OCI-LY7 (cell line): ENCODE results near the gene GPD1L. TPM values are rescaled to one million over a fixed set of nuclear protein-coding genes. Genes with fewer than 3 reads are reported as not detected.

Experiments used
- BruUV-seq: library from RNA; stranded (reverse); fragments of 400-500 nt; replicated peaks from 2 replicates; lab custom pipeline; 2021; lab: Mats Ljungman, UMichigan
- CTCF ChIA-PET: fragments of 300-600 bp; sonication (Branson Sonifier 250); formaldehyde crosslinking; loops from one replicate; lab custom pipeline; 2022; ENCODE audit warnings: antibody characterized with exemption; ENCODE audit not compliant: unreplicated experiment; lab: Charles Lee
- POLR2A ChIA-PET: fragments of 300-600 bp; sonication (Branson Sonifier 250); formaldehyde crosslinking; loops from one replicate; lab custom pipeline; 2022; ENCODE audit warnings: antibody characterized with exemption; lab: Charles Lee
- DNase-seq: peaks from one replicate; pipeline ENCODE4 v3.0.0-alpha.2; 2015; ENCODE audit warnings: low spot score
- H2AFZ ChIP-seq: fragments of 200-600 bp; sonication (generic), shearing (Covaris generic); 2 replicates; pipeline ENCODE4 v1.6.1; 2014; ENCODE audit warnings: mild to moderate bottlenecking, antibody characterized with exemption, low read length, moderate library complexity
- H3K27ac ChIP-seq: fragments of 200-600 bp; sonication (generic); 2 replicates; pipeline ENCODE4 v1.5.1; 2014; ENCODE audit warnings: mixed run types, low read depth, mild to moderate bottlenecking, moderate library complexity, low read length, inconsistent platforms; ENCODE audit not compliant: poor library complexity, severe bottlenecking
- H3K36me3 ChIP-seq: fragments of 200-600 bp; sonication (generic); 2 replicates; pipeline ENCODE4 v1.6.1; 2014; ENCODE audit warnings: mild to moderate bottlenecking, antibody characterized with exemption, low read length, moderate library complexity, mixed read lengths; ENCODE audit not compliant: insufficient read depth
- H3K4me1 ChIP-seq: fragments of 200-600 bp; sonication (generic); 2 replicates; pipeline ENCODE4 v1.5.1; 2014; ENCODE audit warnings: mild to moderate bottlenecking, low read length; ENCODE audit not compliant: insufficient read depth, poor library complexity, severe bottlenecking
- H3K4me2 ChIP-seq: fragments of 200-600 bp; sonication (generic); 2 replicates; pipeline ENCODE4 v1.6.1; 2014; ENCODE audit warnings: mild to moderate bottlenecking, low read length
- H3K4me3 ChIP-seq: fragments of 200-600 bp; sonication (generic); 2 replicates; pipeline ENCODE4 v1.5.1; 2014; ENCODE audit warnings: mild to moderate bottlenecking, low read depth, low read length; ENCODE audit not compliant: poor library complexity, severe bottlenecking
- H3K79me2 ChIP-seq: fragments of 200-600 bp; sonication (generic); 2 replicates; pipeline ENCODE4 v1.6.1; 2016; ENCODE audit warnings: low read depth, mild to moderate bottlenecking, low read length, moderate library complexity, mixed read lengths; ENCODE audit not compliant: insufficient read depth
- H3K9me2 ChIP-seq: fragments of 200-600 bp; sonication (generic); 2 replicates; pipeline ENCODE4 v1.6.1; 2016; ENCODE audit warnings: mild to moderate bottlenecking, low read length, mixed read lengths; ENCODE audit not compliant: insufficient read depth
- H3K9me3 ChIP-seq: fragments of 200-600 bp; sonication (generic); 2 replicates; pipeline ENCODE4 v1.6.1; 2014; ENCODE audit warnings: mild to moderate bottlenecking, mixed run types, low read length, mixed read lengths
- H4K20me1 ChIP-seq: fragments of 200-600 bp; sonication (generic); 2 replicates; pipeline ENCODE4 v1.6.1; 2014; ENCODE audit warnings: mild to moderate bottlenecking, antibody characterized with exemption, low read length, moderate library complexity, mixed read lengths; ENCODE audit not compliant: insufficient read depth
- CTCF ChIP-seq: fragments of 200-600 bp; sonication (generic); conservative IDR thresholded peaks from 2 replicates; pipeline ENCODE4 v1.5.1; 2014; ENCODE audit warnings: mild to moderate bottlenecking, antibody characterized with exemption, low read length, moderate library complexity, mixed read lengths
- EZH2phosphoT487 ChIP-seq: fragments of 200-600 bp; sonication (generic); IDR thresholded peaks from 2 replicates; pipeline ENCODE4 v1.6.1; 2018; ENCODE audit warnings: low read depth, borderline replicate concordance, mild to moderate bottlenecking, mixed run types, antibody characterized with exemption, low read length, moderate library complexity, mixed read lengths
- intact Hi-C: fragments of 100-400 bp; cut with micrococcal nuclease; formaldehyde crosslinking; loops from one replicate; pipeline ENCODE4 v1.10.0; 2022; ENCODE audit not compliant: unreplicated experiment
- total RNA-seq, 2 experiments: library from RNA; depleted of rRNA in 1 of 2; stranded (reverse); fragments of >200 nt in 1 of 2; shearing (Covaris generic) in 1 of 2; gene quantifications; 2 replicates each; pipeline ENCODE4 v1.2.3, GENCODE V29; 2014 to 2022

GPD1L gene
- total RNA-seq, 2 experiments from 2014 or later = 27.5 to 29.2 TPM

- CTCF ChIA-PET = no interaction called here
- Histone ChIP-seq H3K4me2 (no peak overlapping the region), H3K9me2 (no peaks in the 10 kb centered on the region), H3K27ac (no peak overlapping the region), H2AFZ (no peak overlapping the region), H4K20me1 (no peaks in the 10 kb centered on the region), H3K4me3 (no peak overlapping the region), H3K79me2 (no peaks in the 10 kb centered on the region), H3K9me3 (no peaks in the 10 kb centered on the region), H3K4me1 (peaks cover 36% of the 10 kb centered on the region), H3K36me3 (peaks cover 43% of the 10 kb centered on the region)
- TF ChIP-seq EZH2phosphoT487 = no peak
- TF ChIP-seq CTCF = no peak
- intact Hi-C loops = loop anchor here (5.0 to 10.0 kb wide), 2 partner anchors 419 to 606 kb away; partner anchors contain the start of gene STT3B
- BruUV-seq = no TSS peak
- POLR2A ChIA-PET = interaction anchor here (1.4 kb wide), 1 partner anchor 122 kb away, joined by 3 read pairs; no protein-coding TSS in a partner anchor
- no peak for DNase-seq
These were observed 34.5 kb downstream of the GPD1L start for GRCh38 chr3:32140943-32141342.

DNA sequence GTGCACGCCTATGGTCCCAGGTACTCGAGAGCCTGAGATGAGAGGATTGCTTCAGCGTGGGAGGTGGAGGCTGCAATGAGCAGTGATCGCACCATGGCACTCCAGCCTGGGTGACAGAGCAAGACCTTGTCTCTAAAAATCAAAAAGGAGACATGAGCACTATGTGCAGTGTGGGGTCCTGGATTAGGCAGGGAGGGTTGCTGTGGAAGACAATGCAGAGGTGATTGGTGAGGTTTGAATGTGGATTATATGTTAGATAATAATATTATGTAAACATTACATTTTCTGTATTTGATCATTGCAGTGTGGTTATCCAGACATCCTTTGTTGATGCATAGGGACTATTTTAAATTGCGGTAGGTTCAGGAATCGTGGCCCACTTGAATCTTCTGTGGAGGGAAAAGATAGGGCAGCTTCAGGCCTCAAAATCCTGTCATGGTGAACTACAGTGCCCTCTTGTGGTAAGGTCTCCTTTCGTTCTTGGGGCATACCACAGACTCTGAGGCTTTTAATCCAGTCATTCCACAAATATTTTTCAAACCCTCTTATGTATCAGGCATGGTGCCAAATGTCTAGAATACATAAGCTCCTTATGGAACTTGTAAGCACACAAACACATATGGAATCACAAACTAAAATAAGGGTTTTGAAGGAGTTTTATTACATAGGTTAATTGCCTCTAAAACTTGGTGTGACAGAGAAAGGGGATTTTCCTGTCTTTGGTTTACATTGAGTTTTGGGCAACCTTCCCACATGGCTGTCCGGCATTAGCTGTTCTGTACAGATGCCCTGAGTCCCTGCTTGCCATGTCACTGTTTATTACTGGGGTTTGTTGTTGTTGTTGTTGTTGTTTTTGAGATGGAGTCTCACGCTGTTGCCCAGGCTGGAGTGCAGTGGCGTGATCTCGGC is 37.7 kb downstream of the GPD1L start:
- no peaks in the 10 kb centered on the region for H3K79me2 ChIP-seq
- H3K4me3 ChIP-seq = no peak overlapping the region
- intact Hi-C loops = loop anchor here (1.0 to 10.0 kb wide), 4 partner anchors 125 to 609 kb away; partner anchors contain the start of gene STT3B
- H2AFZ ChIP-seq = no peak overlapping the region
- H4K20me1 ChIP-seq = no peaks in the 10 kb centered on the region
- DNase-seq = peak; percentile 84
- TF ChIP-seq CTCF (peak; percentile 95), EZH2phosphoT487 (no peak)
- H3K4me2 ChIP-seq = no peak overlapping the region
- H3K9me2 ChIP-seq = no peaks in the 10 kb centered on the region
- peaks cover 59% of the 10 kb centered on the region for H3K36me3 ChIP-seq
- no peak overlapping the region for H3K27ac ChIP-seq
- ChIA-PET CTCF (interaction anchor here (0.6 to 1.2 kb wide), 2 partner anchors 125 to 419 kb away, joined by 3 to 8 read pairs; no protein-coding TSS in a partner anchor), POLR2A (interaction anchor here (0.6 to 1.7 kb wide), 4 partner anchors 10 to 418 kb away, joined by 3 to 7 read pairs (median 4); no protein-coding TSS in a partner anchor)
- no peaks in the 10 kb centered on the region for H3K9me3 ChIP-seq
- peaks cover 36% of the 10 kb centered on the region for H3K4me1 ChIP-seq
- BruUV-seq = no TSS peak
